ENCODE data around the gene ADH5. TPM values are rescaled to one million over a fixed set of nuclear protein-coding genes. Genes with fewer than 3 reads are reported as not detected.
"Not testable (repeated sequence)": the region's sequence is repeated elsewhere in the genome, so short reads cannot be mapped to it uniquely, and the experiment has no call there.

ADH5 gene
- total RNA-seq, 2 experiments from 2014 or later, result 81.3 to 119 TPM

DNA sequence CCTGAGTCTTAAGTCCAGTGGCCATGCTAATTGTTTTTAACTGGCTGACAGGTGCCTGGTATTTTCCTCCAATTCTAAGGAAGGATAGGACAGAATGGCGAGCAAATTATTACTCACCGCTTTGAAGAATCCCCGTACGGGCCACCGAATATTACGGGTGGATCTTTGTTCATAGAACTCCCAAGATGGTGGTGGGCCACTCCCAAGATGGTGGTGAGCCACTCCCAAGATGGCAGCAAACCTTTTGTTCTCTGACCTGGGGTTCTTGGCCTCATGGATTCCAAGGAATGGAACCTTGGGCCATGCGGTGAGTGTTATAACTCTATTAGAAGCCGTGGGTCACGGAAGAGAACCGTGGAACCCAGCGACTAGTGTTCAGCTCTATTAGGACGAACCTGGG is 20.7 kb upstream of the ADH5 start:
- H3K27me3 Mint-ChIP-seq; H3K27ac Mint-ChIP-seq; H3K4me3 Mint-ChIP-seq; DNase-seq; H3K9me3 Mint-ChIP-seq (ENCODE audit: low read depth); H3K36me3 Mint-ChIP-seq (ENCODE audit: low read depth); ATAC-seq; H3K4me1 Mint-ChIP-seq; intact Hi-C loops (cut with DNase I, micrococcal nuclease): not testable (repeated sequence)
- ChIA-PET CTCF (interaction anchor here (1.4 kb wide), 1 partner anchor 353 kb away, joined by 6 read pairs; no protein-coding TSS in a partner anchor), POLR2A (interaction anchor here (0.6 kb wide), 1 partner anchor 8 kb away, joined by 3 read pairs; no protein-coding TSS in a partner anchor)

- Mint-ChIP-seq H3K4me3 (no peak overlapping the region), H3K4me1 (no peaks in the 10 kb centered on the region), H3K36me3 (ENCODE audit: low read depth) (no peaks in the 10 kb centered on the region), H3K9me3 (ENCODE audit: low read depth) (no peaks in the 10 kb centered on the region), H3K27me3 (no peaks in the 10 kb centered on the region), H3K27ac (no peak overlapping the region)
- no peak for DNase-seq
- ChIA-PET CTCF (no interaction called here), POLR2A (no interaction called here)
- intact Hi-C loops (cut with DNase I, micrococcal nuclease), result no loop called here
- no peak for ATAC-seq
Measured at GRCh38 chr4:99104153-99104552, 15.6 kb upstream of the ADH5 start.

- no peak for ATAC-seq
- CTCF ChIA-PET, result no interaction called here
Measured at GRCh38 chr4:99103166-99103565, 14.6 kb upstream of the ADH5 start.

GRCh38 chr4:99102634-99103033 is 14.0 kb upstream of the ADH5 start:
- Mint-ChIP-seq H3K36me3 (ENCODE audit: low read depth) (no peaks in the 10 kb centered on the region), H3K4me1 (no peaks in the 10 kb centered on the region), H3K9me3 (ENCODE audit: low read depth) (no peaks in the 10 kb centered on the region), H3K27ac (no peak overlapping the region), H3K27me3 (no peaks in the 10 kb centered on the region), H3K4me3 (no peak overlapping the region)
- POLR2A ChIA-PET, result interaction anchor here (0.5 kb wide), 1 partner anchor 107 kb away, joined by 3 read pairs; the partner anchor contains the start of gene METAP1
- intact Hi-C loops (cut with DNase I, micrococcal nuclease), result no loop called here
- no peak for ATAC-seq
- no peak for DNase-seq
- CTCF ChIA-PET, result no interaction called here

More at GRCh38 chr4:99103166-99103565, 14.6 kb upstream of the ADH5 start:
- no peak for DNase-seq
- H3K4me1 Mint-ChIP-seq, result no peaks in the 10 kb centered on the region
- no peak overlapping the region for H3K27ac Mint-ChIP-seq
- intact Hi-C loops (cut with DNase I, micrococcal nuclease), result no loop called here
- POLR2A ChIA-PET, result interaction anchor here (0.5 kb wide), 1 partner anchor 108 kb away, joined by 3 read pairs; the partner anchor contains the start of gene METAP1
- no peaks in the 10 kb centered on the region for H3K36me3 Mint-ChIP-seq (ENCODE audit: low read depth)
- no peaks in the 10 kb centered on the region for H3K9me3 Mint-ChIP-seq (ENCODE audit: low read depth)
- H3K27me3 Mint-ChIP-seq, result no peaks in the 10 kb centered on the region
- H3K4me3 Mint-ChIP-seq, result no peak overlapping the region

- no peak overlapping the region for H3K4me3 Mint-ChIP-seq
- H3K27me3 Mint-ChIP-seq, result no peaks in the 10 kb centered on the region
- ATAC-seq, result no peak
- CTCF ChIA-PET, result no interaction called here
- H3K27ac Mint-ChIP-seq, result no peak overlapping the region
- no peak for DNase-seq
- H3K36me3 Mint-ChIP-seq (ENCODE audit: low read depth), result no peaks in the 10 kb centered on the region
- POLR2A ChIA-PET, result interaction anchor here (0.6 kb wide), 1 partner anchor 9 kb away, joined by 3 read pairs; no protein-coding TSS in a partner anchor
- no peaks in the 10 kb centered on the region for H3K9me3 Mint-ChIP-seq (ENCODE audit: low read depth)
- intact Hi-C loops (cut with DNase I, micrococcal nuclease), result no loop called here
- no peaks in the 10 kb centered on the region for H3K4me1 Mint-ChIP-seq
Measured at GRCh38 chr4:99100876-99101275, 12.3 kb upstream of the ADH5 start.

- POLR2A ChIA-PET; H3K27me3 Mint-ChIP-seq; H3K9me3 Mint-ChIP-seq (ENCODE audit: low read depth); H3K36me3 Mint-ChIP-seq (ENCODE audit: low read depth); CTCF ChIA-PET; ATAC-seq; DNase-seq; H3K27ac Mint-ChIP-seq; intact Hi-C loops (cut with DNase I, micrococcal nuclease); H3K4me1 Mint-ChIP-seq; H3K4me3 Mint-ChIP-seq: not testable (repeated sequence)
Measured at GRCh38 chr4:99099814-99100213, 11.2 kb upstream of the ADH5 start.

DNA sequence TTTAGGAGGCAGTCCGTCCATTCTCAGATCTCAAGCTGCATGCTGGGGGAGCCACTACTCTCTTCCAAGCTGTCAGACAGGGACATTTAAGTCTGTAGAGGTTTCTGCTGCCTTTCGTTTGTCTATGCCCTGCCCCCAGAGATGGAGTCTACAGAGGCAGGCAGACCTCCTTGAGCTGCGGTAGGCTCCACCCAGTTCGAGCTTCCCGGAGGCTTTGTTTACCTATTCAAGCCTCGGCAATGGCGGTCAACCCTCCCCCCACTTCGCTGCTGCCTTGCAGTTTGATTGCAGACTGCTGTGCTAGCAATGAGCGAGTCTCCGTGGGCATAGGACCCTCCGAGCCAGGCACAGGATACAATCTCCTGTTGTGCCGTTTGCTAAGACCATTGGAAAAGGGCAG is 10.7 kb upstream of the ADH5 start:
- Mint-ChIP-seq H3K36me3 (ENCODE audit: low read depth) (no peaks in the 10 kb centered on the region), H3K27ac (no peak overlapping the region), H3K27me3 (no peaks in the 10 kb centered on the region), H3K4me1 (no peaks in the 10 kb centered on the region), H3K4me3 (no peak overlapping the region), H3K9me3 (ENCODE audit: low read depth) (no peaks in the 10 kb centered on the region)
- DNase-seq (no peak), ATAC-seq (no peak)
- CTCF ChIA-PET, result no interaction called here
- intact Hi-C loops (cut with DNase I, micrococcal nuclease), result no loop called here
- POLR2A ChIA-PET, result no interaction called here

- H3K9me3 Mint-ChIP-seq (ENCODE audit: low read depth); H3K4me3 Mint-ChIP-seq; ATAC-seq; H3K36me3 Mint-ChIP-seq (ENCODE audit: low read depth); POLR2A ChIA-PET; H3K27me3 Mint-ChIP-seq; intact Hi-C loops (cut with DNase I, micrococcal nuclease); CTCF ChIA-PET; H3K27ac Mint-ChIP-seq; DNase-seq: not testable (repeated sequence)
- peaks cover 24% of the 10 kb centered on the region for H3K4me1 Mint-ChIP-seq
Measured at GRCh38 chr4:99091841-99092240, 3.3 kb upstream of the ADH5 start.

GRCh38 chr4:99091216-99091575 is 2.6 kb upstream of the ADH5 start:
- DNase-seq (no peak), ATAC-seq (no peak)
- H3K4me1 Mint-ChIP-seq, result peaks cover 31% of the 10 kb centered on the region
- H3K27ac Mint-ChIP-seq, result no peak overlapping the region
- ChIA-PET POLR2A (no interaction called here), CTCF (interaction anchor here (1.1 kb wide), 1 partner anchor 95 kb away, joined by 5 read pairs; the partner anchor contains the start of gene METAP1)
- H3K9me3 Mint-ChIP-seq (ENCODE audit: low read depth), result no peaks in the 10 kb centered on the region
- intact Hi-C loops (cut with DNase I, micrococcal nuclease), result no loop called here
- H3K4me3 Mint-ChIP-seq, result no peak overlapping the region
- H3K36me3 Mint-ChIP-seq (ENCODE audit: low read depth), result peaks cover 10% of the 10 kb centered on the region
- no peaks in the 10 kb centered on the region for H3K27me3 Mint-ChIP-seq

- DNase-seq, result no peak
- H3K4me1 Mint-ChIP-seq, result peaks cover 31% of the 10 kb centered on the region
- intact Hi-C loops (cut with DNase I, micrococcal nuclease), result no loop called here
- ChIA-PET POLR2A (no interaction called here), CTCF (interaction anchor here (1.1 kb wide), 1 partner anchor 95 kb away, joined by 5 read pairs; the partner anchor contains the start of gene METAP1)
- peak overlapping the region; percentile 3 for H3K4me3 Mint-ChIP-seq
- ATAC-seq, result no peak
- H3K9me3 Mint-ChIP-seq (ENCODE audit: low read depth), result no peaks in the 10 kb centered on the region
- peaks cover 11% of the 10 kb centered on the region for H3K36me3 Mint-ChIP-seq (ENCODE audit: low read depth)
- no peaks in the 10 kb centered on the region for H3K27me3 Mint-ChIP-seq
- H3K27ac Mint-ChIP-seq, result no peak overlapping the region
Measured at GRCh38 chr4:99090481-99091215, 2.1 kb upstream of the ADH5 start.

DNA sequence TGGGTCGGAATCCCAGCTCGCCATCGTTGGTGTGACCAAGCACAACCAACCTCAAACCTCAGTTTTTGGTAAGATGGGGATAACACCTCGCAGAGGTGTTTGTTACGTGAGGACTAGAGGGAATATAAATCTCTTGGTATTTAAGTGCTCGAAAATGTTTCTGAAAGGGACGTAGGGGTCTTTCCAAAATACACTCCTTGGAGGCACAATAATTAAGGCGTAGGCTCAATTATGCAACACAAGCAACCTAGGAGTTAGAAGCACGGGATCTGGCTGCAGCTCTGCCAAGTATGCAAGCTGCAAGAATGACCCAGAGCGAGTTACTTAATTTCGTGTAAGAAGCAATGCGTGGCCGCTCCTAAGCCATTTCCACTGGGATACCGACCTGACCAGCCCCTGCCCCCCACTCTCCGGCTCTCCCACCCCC is 552 bp downstream of the ADH5 start:
- CTCF ChIA-PET, result interaction anchor here (0.7 to 1.8 kb wide), 6 partner anchors 32 to 163 kb away, joined by 3 to 9 read pairs (median 3); partner anchors contain the start of gene METAP1
- peak overlapping the region; percentile 98 for H3K4me3 Mint-ChIP-seq
- POLR2A ChIA-PET, result interaction anchor here (0.6 to 1.8 kb wide), 3 partner anchors 82 to 160 kb away, joined by 3 to 16 read pairs (median 4); partner anchors contain the start of gene METAP1
- peaks cover 33% of the 10 kb centered on the region for H3K36me3 Mint-ChIP-seq (ENCODE audit: low read depth)
- intact Hi-C loops (cut with DNase I, micrococcal nuclease), result loop anchor here (1.0 to 10.0 kb wide), 11 partner anchors 93 to 945 kb away; partner anchors contain the start of genes LAMTOR3 (in 2 of the 2), STPG2 (in 2 of the 2), DAPP1 (in 1 of the 2) and DNAJB14 (in 1 of the 2)
- peaks cover 43% of the 10 kb centered on the region for H3K4me1 Mint-ChIP-seq
- ATAC-seq, result no peak
- H3K27me3 Mint-ChIP-seq, result no peaks in the 10 kb centered on the region
- H3K27ac Mint-ChIP-seq, result peak overlapping the region; percentile 99
- no peaks in the 10 kb centered on the region for H3K9me3 Mint-ChIP-seq (ENCODE audit: low read depth)
- DNase-seq, result peak; percentile 39

GRCh38 chr4:99084595-99084994 is 4.0 kb downstream of the ADH5 start:
- no peak overlapping the region for H3K27ac Mint-ChIP-seq

More at GRCh38 chr4:99084595-99084994, 4.0 kb downstream of the ADH5 start:
- intact Hi-C loops (cut with DNase I, micrococcal nuclease), result loop anchor here in 1 of 2 experiments (10.0 kb wide), 1 partner anchor 730 kb away; the partner anchor contains the start of gene DAPP1
- POLR2A ChIA-PET, result no interaction called here
- Mint-ChIP-seq H3K36me3 (ENCODE audit: low read depth) (peaks cover 55% of the 10 kb centered on the region), H3K4me1 (peaks cover 27% of the 10 kb centered on the region), H3K9me3 (ENCODE audit: low read depth) (no peaks in the 10 kb centered on the region), H3K27me3 (no peaks in the 10 kb centered on the region), H3K4me3 (no peak overlapping the region)
- CTCF ChIA-PET, result no interaction called here
- no peak for DNase-seq
- no peak for ATAC-seq
